ENCODE results near the gene PRICKLE1.

PRICKLE1 gene

GRCh38 chr12:42486407-42486806 is 103.1 kb downstream of the PRICKLE1 start:
- DNase-seq = no peak

DNA sequence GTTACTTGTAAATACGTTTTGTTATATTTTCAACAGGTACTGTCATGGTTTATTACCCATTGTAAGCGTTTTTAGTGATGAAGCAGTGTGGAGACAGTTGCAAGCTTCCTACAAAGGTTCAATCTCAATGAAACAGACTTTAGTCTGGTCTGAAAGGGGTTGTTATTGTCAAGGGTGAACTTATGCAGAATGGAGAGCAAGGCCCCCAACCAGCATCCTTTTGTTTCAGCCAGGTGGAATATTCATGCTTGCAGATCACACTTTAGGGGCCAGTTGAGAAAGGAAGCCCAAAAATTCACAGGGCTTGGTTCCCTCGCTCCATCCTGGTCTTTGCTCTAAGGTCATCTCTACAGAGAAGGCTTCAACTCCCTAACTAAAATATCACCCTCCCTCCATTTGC is 103.7 kb downstream of the PRICKLE1 start:
- DNase-seq = no peak

GRCh38 chr12:42484996-42485395 is 104.5 kb downstream of the PRICKLE1 start:
- no peak for DNase-seq

GRCh38 chr12:42483521-42483790 is 106.1 kb downstream of the PRICKLE1 start:
- no peak for DNase-seq

- DNase-seq = peak; percentile 37
These were observed 106.6 kb downstream of the PRICKLE1 start for GRCh38 chr12:42482748-42483520.

GRCh38 chr12:42482041-42482747 is 107.4 kb downstream of the PRICKLE1 start:
- no peak for DNase-seq

GRCh38 chr12:42481368-42481767 is 108.2 kb downstream of the PRICKLE1 start:
- no peak for DNase-seq

- no peak for DNase-seq
These were observed 111.6 kb downstream of the PRICKLE1 start for GRCh38 chr12:42477941-42478340.

- no peak for DNase-seq
These were observed 114.4 kb downstream of the PRICKLE1 start for GRCh38 chr12:42475106-42475505.

GRCh38 chr12:42474391-42474790 is 115.2 kb downstream of the PRICKLE1 start:
- no peak for DNase-seq

GRCh38 chr12:42473561-42473960 is 116.0 kb downstream of the PRICKLE1 start:
- DNase-seq = no peak

- DNase-seq = no peak
These were observed 116.4 kb downstream of the PRICKLE1 start for GRCh38 chr12:42473130-42473529.

GRCh38 chr12:42472376-42472775 is 117.2 kb downstream of the PRICKLE1 start:
- no peak for DNase-seq

- no peak for DNase-seq
These were observed 120.0 kb downstream of the PRICKLE1 start for GRCh38 chr12:42469355-42470175.

- no peak for DNase-seq
These were observed 120.6 kb downstream of the PRICKLE1 start for GRCh38 chr12:42468921-42469320.

GRCh38 chr12:42468341-42468821 is 121.2 kb downstream of the PRICKLE1 start:
- DNase-seq = no peak

DNA sequence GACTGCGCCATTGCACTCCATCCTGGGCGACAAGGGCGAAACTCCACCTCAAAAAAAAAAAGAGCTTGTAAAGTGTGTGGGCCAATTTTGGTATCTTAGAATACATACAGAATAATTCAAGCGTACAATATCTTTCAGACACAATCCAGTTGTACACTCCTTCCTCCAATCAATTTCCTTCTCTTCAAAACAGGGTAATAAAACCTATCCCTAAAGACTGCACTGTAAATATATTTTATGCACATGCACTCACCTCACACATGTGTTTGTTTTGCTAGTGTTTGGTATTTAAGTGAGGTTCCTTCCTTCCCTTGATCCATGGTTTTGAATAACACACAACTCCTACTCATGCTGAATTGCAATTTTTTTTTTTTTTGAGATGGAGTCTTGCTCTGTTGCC is 125.9 kb downstream of the PRICKLE1 start:
- DNase-seq = no peak

DNA sequence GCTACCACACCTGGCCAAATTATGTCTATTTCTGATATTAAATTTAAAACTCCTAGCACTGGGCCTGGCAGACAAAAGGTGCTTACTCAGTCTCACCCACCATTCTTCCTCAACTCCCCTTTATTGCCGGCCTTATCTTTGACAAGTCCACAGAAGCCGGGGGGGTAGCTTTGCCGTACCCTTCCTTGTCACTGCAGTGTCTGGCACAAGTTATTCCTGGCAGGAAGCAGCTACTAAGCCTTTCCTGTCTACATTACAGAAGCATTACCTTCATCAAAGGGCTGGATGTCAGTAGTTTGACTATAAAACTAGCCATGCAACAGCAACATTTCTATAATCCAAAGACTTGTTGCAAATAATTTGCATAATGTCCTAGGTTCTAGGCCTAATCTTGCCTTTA is 127.1 kb downstream of the PRICKLE1 start:
- no peak for DNase-seq

DNA sequence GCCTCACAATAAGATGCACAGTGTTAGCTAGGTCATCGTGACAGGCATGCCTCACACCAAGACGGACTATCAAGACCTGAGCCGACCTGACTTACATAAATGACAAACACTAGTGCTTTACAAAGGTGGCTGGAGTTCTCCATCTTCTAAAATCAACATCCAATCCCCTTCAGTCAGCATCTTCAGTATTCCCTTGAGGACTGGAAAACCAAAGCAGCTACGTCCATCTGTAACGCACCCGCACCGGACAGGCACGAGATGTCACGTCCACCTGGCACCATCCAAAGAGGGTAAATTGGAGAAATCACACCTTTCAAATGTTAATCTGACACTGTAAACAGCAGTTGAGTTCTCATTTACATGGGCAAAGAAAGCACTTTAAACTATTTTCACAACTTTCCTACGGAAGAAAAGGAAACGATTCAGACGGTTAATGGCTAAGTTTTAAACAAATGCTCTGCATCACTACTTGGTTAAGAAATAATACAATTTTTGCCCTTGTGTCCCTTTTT is 130.2 kb downstream of the PRICKLE1 start:
- DNase-seq = no peak

DNA sequence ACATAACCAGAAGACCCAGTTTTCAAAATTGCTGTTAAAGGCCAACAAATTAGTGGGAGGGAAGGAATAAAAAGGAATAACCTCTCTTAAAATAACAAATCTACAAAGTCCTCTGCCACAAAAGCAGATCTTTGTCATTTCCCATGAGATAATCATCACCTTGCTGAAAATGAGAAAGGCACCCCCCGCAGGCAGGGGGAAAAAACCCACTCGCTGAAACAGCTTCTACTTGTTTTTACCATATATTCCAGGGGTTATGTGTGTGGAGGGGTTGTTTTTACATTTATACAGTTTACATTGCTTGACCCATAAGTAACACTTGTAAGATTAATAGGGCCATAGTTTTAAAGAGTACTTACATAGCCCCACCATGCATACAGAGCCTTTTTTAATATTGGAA is 131.0 kb downstream of the PRICKLE1 start:
- DNase-seq = no peak

GRCh38 chr12:42450248-42450647 is 139.3 kb downstream of the PRICKLE1 start:
- no peak for DNase-seq

GRCh38 chr12:42448841-42449240 is 140.7 kb downstream of the PRICKLE1 start:
- DNase-seq = no peak

DNA sequence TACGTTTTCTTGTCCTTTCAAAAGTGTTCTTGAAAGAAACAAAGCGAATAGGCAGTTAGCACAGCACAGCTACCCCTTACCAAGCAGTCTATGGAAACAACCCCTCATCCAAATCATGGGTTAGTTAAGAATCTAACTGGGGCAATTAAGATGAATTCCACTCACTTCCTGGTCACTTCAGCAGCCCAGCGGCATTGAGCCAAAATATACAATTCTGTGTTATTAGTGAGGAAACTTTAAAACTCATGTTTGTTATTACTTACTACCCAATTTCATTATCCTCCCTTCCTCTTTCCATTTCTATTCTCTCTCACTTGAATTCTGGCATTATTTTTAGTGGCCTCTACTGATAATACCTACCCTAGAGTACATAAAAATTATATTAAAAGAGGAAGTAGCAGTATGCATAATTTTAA is 142.2 kb downstream of the PRICKLE1 start:
- no peak for DNase-seq

All from stimulated activated CD4-positive, alpha-beta T cell treated with anti-CD3 and anti-CD28 coated beads, Interleukin-1b, Interleukin-23, amount 100 ng/mL, for 48 hours (primary cell).